ENCODE data around the gene FEN1. TPM values are rescaled to one million over a fixed set of nuclear protein-coding genes. Genes with fewer than 3 reads are reported as not detected.

Gene FEN1
- total and polyA plus RNA-seq, 2 donors (not counting 1 experiment from before 2014, with no cell fraction given), result 3.4 to 9.8 TPM

DNA sequence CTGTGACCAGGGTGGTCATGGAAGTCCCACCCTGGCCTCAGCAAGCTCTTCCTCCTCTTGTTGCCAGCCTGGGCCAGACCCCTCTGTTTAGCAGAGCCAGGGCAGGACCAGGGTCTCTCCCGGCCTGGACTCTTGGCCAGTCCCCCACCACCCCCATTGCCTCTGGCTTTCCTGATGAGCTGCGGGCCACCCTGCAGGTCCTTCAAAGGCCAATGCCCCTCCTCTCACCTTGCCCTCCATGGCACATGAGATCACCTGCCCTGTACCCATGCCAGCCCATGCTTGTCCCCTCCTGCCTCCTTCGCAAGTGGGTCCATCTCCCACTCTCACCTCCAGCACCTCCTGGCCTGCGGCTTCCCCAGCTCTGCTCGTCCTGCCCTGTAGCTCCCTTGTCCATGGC is 45.8 kb downstream of the FEN1 start:
- H4K20me1 ChIP-seq (ENCODE audit: control insufficient read depth, insufficient read depth, low read length, poor library complexity, severe bottlenecking), result no peaks in the 10 kb centered on the region
- ATAC-seq (ENCODE audit: low read depth), result no peak
- no peaks in the 10 kb centered on the region for H3K36me3 ChIP-seq (replicated peaks in 1 of 2; ENCODE audit: control extremely low read depth in 1 of 2, control insufficient read depth in 1 of 2, extremely low read depth in 1 of 2, insufficient read depth in 2 of 2, low read length in 1 of 2)
- no peak overlapping the region for H2AFZ ChIP-seq (ENCODE audit: insufficient read depth, low read depth, low read length, poor library complexity, severe bottlenecking)
- Mint-ChIP-seq H3K4me3 (no peak overlapping the region), H3K9me3 (ENCODE audit: insufficient read depth) (no peaks in the 10 kb centered on the region), H3K27me3 (no peaks in the 10 kb centered on the region), H3K4me1 (peaks cover 21% of the 10 kb centered on the region), H3K27ac (no peak overlapping the region)
- H3K9ac ChIP-seq (ENCODE audit: low read length), result no peak overlapping the region
- POLR2A ChIA-PET, result no interaction called here
- H3K9me3 ChIP-seq (ENCODE audit: control extremely low read depth in 1 of 3, control insufficient read depth in 2 of 3, insufficient read depth in 1 of 3, low read length in 2 of 3), result peaks cover 0 to 8% (median 0%) of the 10 kb centered on the region in 3 donors
- no peaks in the 10 kb centered on the region for H3K27me3 ChIP-seq (replicated peaks in 1 of 4; ENCODE audit: control extremely low read depth in 1 of 4, control insufficient read depth in 3 of 4, insufficient read depth in 4 of 4, low read length in 3 of 4)
- peaks cover 16 to 22% of the 10 kb centered on the region in 2 donors for H3K4me1 ChIP-seq (ENCODE audit: control insufficient read depth in 2 of 2, insufficient read depth in 2 of 2, low read length in 2 of 2)
- TF ChIP-seq, protein P1, sequence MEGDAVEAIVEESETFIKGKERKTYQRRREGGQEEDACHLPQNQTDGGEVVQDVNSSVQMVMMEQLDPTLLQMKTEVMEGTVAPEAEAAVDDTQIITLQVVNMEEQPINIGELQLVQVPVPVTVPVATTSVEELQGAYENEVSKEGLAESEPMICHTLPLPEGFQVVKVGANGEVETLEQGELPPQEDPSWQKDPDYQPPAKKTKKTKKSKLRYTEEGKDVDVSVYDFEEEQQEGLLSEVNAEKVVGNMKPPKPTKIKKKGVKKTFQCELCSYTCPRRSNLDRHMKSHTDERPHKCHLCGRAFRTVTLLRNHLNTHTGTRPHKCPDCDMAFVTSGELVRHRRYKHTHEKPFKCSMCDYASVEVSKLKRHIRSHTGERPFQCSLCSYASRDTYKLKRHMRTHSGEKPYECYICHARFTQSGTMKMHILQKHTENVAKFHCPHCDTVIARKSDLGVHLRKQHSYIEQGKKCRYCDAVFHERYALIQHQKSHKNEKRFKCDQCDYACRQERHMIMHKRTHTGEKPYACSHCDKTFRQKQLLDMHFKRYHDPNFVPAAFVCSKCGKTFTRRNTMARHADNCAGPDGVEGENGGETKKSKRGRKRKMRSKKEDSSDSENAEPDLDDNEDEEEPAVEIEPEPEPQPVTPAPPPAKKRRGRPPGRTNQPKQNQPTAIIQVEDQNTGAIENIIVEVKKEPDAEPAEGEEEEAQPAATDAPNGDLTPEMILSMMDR (IDR thresholded peaks at IDR 0.05), result no peak
- no peak for TF ChIP-seq EZH2 (IDR thresholded peaks at IDR 0.05; ENCODE audit: borderline replicate concordance, insufficient read depth, low read depth, low read length, poor library complexity, severe bottlenecking)
- intact Hi-C loops (cut with micrococcal nuclease), result no loop called here
- no peaks in the 10 kb centered on the region for H3K79me2 ChIP-seq (ENCODE audit: control insufficient read depth, insufficient read depth, low read length)
- no peak overlapping the region for H3K4me2 ChIP-seq (replicated peaks; ENCODE audit: low read depth, low read length, poor library complexity, severe bottlenecking)
- CTCF ChIA-PET, result interaction anchor here (1.0 kb wide), 1 partner anchor 243 kb away, joined by 3 read pairs; no protein-coding TSS in a partner anchor
- 100% methylated on average over 5 of the region's 5 CpGs for WGBS (ENCODE audit: insufficient coverage)
- H3K4me3 ChIP-seq (ENCODE audit: control extremely low read depth in 1 of 5, extremely low read depth in 1 of 5, insufficient read depth in 1 of 5, low read depth in 2 of 5, low read length in 4 of 5), result no peak overlapping the region
- DNase-seq, result no peak
- no peak overlapping the region for H3K27ac ChIP-seq (ENCODE audit: low read length in 2 of 2)

GRCh38 chr11:61838921-61839320 is 46.2 kb downstream of the FEN1 start:
- Histone ChIP-seq H3K9me3 (ENCODE audit: control extremely low read depth in 1 of 3, control insufficient read depth in 2 of 3, insufficient read depth in 1 of 3, low read length in 2 of 3) (peaks cover 0 to 8% (median 0%) of the 10 kb centered on the region in 3 donors), H2AFZ (ENCODE audit: insufficient read depth, low read depth, low read length, poor library complexity, severe bottlenecking) (no peak overlapping the region), H4K20me1 (ENCODE audit: control insufficient read depth, insufficient read depth, low read length, poor library complexity, severe bottlenecking) (no peaks in the 10 kb centered on the region), H3K27ac (ENCODE audit: low read length in 2 of 2) (no peak overlapping the region), H3K79me2 (ENCODE audit: control insufficient read depth, insufficient read depth, low read length) (no peaks in the 10 kb centered on the region), H3K27me3 (replicated peaks in 1 of 4; ENCODE audit: control extremely low read depth in 1 of 4, control insufficient read depth in 3 of 4, insufficient read depth in 4 of 4, low read length in 3 of 4) (no peaks in the 10 kb centered on the region), H3K9ac (ENCODE audit: low read length) (no peak overlapping the region), H3K36me3 (replicated peaks in 1 of 2; ENCODE audit: control extremely low read depth in 1 of 2, control insufficient read depth in 1 of 2, extremely low read depth in 1 of 2, insufficient read depth in 2 of 2, low read length in 1 of 2) (no peaks in the 10 kb centered on the region), H3K4me3 (ENCODE audit: control extremely low read depth in 1 of 5, extremely low read depth in 1 of 5, insufficient read depth in 1 of 5, low read depth in 2 of 5, low read length in 4 of 5) (no peak overlapping the region), H3K4me1 (ENCODE audit: control insufficient read depth in 2 of 2, insufficient read depth in 2 of 2, low read length in 2 of 2) (peaks cover 14 to 18% of the 10 kb centered on the region in 2 donors), H3K4me2 (replicated peaks; ENCODE audit: low read depth, low read length, poor library complexity, severe bottlenecking) (no peak overlapping the region)
- intact Hi-C loops (cut with micrococcal nuclease), result no loop called here
- Mint-ChIP-seq H3K9me3 (ENCODE audit: insufficient read depth) (no peaks in the 10 kb centered on the region), H3K27ac (no peak overlapping the region), H3K4me1 (peaks cover 17% of the 10 kb centered on the region), H3K4me3 (no peak overlapping the region), H3K27me3 (no peaks in the 10 kb centered on the region)
- WGBS (ENCODE audit: insufficient coverage), result 96% methylated on average over 4 of the region's 10 CpGs
- ChIA-PET POLR2A (no interaction called here), CTCF (interaction anchor here (1.0 kb wide), 1 partner anchor 242 kb away, joined by 3 read pairs; no protein-coding TSS in a partner anchor)
- DNase-seq (no peak), ATAC-seq (ENCODE audit: low read depth) (no peak)
- TF ChIP-seq, protein P1 (IDR thresholded peaks at IDR 0.05), result no peak
- no peak for TF ChIP-seq EZH2 (IDR thresholded peaks at IDR 0.05; ENCODE audit: borderline replicate concordance, insufficient read depth, low read depth, low read length, poor library complexity, severe bottlenecking)

Measured in B cell (primary cell).